ENCODE data around the gene PIK3IP1.
A peak's percentile ranks its signal among the peaks of the same experiment; 100 is the strongest.

Gene PIK3IP1

GRCh38 chr22:31308181-31308580 is 15.9 kb upstream of the PIK3IP1 start:
- no peak for DNase-seq (ENCODE audit: low read depth)

GRCh38 chr22:31305194-31305593 is 12.9 kb upstream of the PIK3IP1 start:
- no peak for DNase-seq (ENCODE audit: low read depth)

GRCh38 chr22:31302537-31302936 is 10.2 kb upstream of the PIK3IP1 start:
- no peak for DNase-seq (ENCODE audit: low read depth)

GRCh38 chr22:31302006-31302405 is 9.7 kb upstream of the PIK3IP1 start:
- no peak for DNase-seq (ENCODE audit: low read depth)

GRCh38 chr22:31300896-31301295 is 8.6 kb upstream of the PIK3IP1 start:
- no peak for DNase-seq (ENCODE audit: low read depth)

- no peak for DNase-seq (ENCODE audit: low read depth)
Measured at GRCh38 chr22:31295831-31296657, 3.8 kb upstream of the PIK3IP1 start.

- no peak for DNase-seq (ENCODE audit: low read depth)
Measured at GRCh38 chr22:31295360-31295759, 3.1 kb upstream of the PIK3IP1 start.

- no peak for DNase-seq (ENCODE audit: low read depth)
Measured at GRCh38 chr22:31291481-31292235, 630 bp downstream of the PIK3IP1 start.

GRCh38 chr22:31290494-31291471 is 1.5 kb downstream of the PIK3IP1 start:
- peak; percentile 79 for DNase-seq (ENCODE audit: low read depth)

- no peak for DNase-seq (ENCODE audit: low read depth)
Measured at GRCh38 chr22:31289344-31289743, 2.9 kb downstream of the PIK3IP1 start.

- no peak for DNase-seq (ENCODE audit: low read depth)
Measured at GRCh38 chr22:31288496-31289240, 3.6 kb downstream of the PIK3IP1 start.

- no peak for DNase-seq (ENCODE audit: low read depth)
Measured at GRCh38 chr22:31287818-31288495, 4.3 kb downstream of the PIK3IP1 start.

- DNase-seq (ENCODE audit: low read depth), result no peak
Measured at GRCh38 chr22:31286360-31287255, 5.7 kb downstream of the PIK3IP1 start.

GRCh38 chr22:31284281-31285155 is 7.8 kb downstream of the PIK3IP1 start:
- DNase-seq (ENCODE audit: low read depth), result no peak

GRCh38 chr22:31282748-31283468 is 9.4 kb downstream of the PIK3IP1 start:
- no peak for DNase-seq (ENCODE audit: low read depth)

GRCh38 chr22:31281733-31282132 is 10.6 kb downstream of the PIK3IP1 start:
- DNase-seq (ENCODE audit: low read depth), result no peak

GRCh38 chr22:31279821-31280505 is 12.3 kb downstream of the PIK3IP1 start:
- DNase-seq (ENCODE audit: low read depth), result no peak

- no peak for DNase-seq (ENCODE audit: low read depth)
Measured at GRCh38 chr22:31279327-31279669, 13.0 kb downstream of the PIK3IP1 start.
